Measurements from ENCODE around the gene ZNF827. TPM values are rescaled to one million over a fixed set of nuclear protein-coding genes. Genes with fewer than 3 reads are reported as not detected.

ZNF827 gene
- total and polyA plus RNA-seq, 2 experiments from 2014 or later = 20.3 to 33.1 TPM

DNA sequence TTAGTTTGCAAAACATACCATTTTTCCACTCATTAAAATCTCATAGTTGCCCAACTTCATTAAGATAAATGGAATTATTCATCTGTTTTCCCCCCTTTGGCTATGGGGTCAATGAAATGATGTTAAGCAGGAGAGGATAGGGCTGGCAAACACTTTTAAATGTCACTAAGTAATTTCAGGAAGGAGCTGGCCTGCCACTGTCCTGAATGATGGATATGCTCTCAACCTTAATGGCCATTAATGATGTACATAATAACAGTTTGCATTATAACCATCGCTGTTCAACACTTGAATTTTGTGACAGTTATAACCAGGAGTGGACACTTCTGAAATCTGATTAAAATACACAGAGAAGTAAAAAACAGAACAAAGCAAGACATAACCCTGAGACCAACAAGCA lies 181.4 kb downstream of the ZNF827 start:
- Histone ChIP-seq H2AFZ (no peak overlapping the region), H3K4me2 (no peak overlapping the region), H4K20me1 (replicated peaks; ENCODE audit: insufficient read depth) (no peaks in the 10 kb centered on the region), H3K4me3 (no peak overlapping the region), H3K4me1 (ENCODE audit: insufficient read depth) (no peaks in the 10 kb centered on the region), H3F3A (replicated peaks; ENCODE audit: low read depth) (0 out of 2 replicates have a peak, but pooled peaks cover 4% of the 10 kb centered on the region), H3K79me2 (replicated peaks; ENCODE audit: insufficient read depth) (no peaks in the 10 kb centered on the region), H3K27me3 (ENCODE audit: insufficient read depth) (no peaks in the 10 kb centered on the region), H3K36me3 (ENCODE audit: insufficient read depth) (peaks cover 9% of the 10 kb centered on the region; the same call in 1 of the 2 replicates), H3K27ac (ENCODE audit: low read depth) (no peak overlapping the region), H3K9me2 (ENCODE audit: insufficient read depth) (no peaks in the 10 kb centered on the region)
- TF ChIP-seq, protein P1, sequence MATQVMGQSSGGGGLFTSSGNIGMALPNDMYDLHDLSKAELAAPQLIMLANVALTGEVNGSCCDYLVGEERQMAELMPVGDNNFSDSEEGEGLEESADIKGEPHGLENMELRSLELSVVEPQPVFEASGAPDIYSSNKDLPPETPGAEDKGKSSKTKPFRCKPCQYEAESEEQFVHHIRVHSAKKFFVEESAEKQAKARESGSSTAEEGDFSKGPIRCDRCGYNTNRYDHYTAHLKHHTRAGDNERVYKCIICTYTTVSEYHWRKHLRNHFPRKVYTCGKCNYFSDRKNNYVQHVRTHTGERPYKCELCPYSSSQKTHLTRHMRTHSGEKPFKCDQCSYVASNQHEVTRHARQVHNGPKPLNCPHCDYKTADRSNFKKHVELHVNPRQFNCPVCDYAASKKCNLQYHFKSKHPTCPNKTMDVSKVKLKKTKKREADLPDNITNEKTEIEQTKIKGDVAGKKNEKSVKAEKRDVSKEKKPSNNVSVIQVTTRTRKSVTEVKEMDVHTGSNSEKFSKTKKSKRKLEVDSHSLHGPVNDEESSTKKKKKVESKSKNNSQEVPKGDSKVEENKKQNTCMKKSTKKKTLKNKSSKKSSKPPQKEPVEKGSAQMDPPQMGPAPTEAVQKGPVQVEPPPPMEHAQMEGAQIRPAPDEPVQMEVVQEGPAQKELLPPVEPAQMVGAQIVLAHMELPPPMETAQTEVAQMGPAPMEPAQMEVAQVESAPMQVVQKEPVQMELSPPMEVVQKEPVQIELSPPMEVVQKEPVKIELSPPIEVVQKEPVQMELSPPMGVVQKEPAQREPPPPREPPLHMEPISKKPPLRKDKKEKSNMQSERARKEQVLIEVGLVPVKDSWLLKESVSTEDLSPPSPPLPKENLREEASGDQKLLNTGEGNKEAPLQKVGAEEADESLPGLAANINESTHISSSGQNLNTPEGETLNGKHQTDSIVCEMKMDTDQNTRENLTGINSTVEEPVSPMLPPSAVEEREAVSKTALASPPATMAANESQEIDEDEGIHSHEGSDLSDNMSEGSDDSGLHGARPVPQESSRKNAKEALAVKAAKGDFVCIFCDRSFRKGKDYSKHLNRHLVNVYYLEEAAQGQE (IDR thresholded peaks at IDR 0.05; ENCODE audit: unreplicated experiment) = no peak
- no peaks in the 10 kb centered on the region for H3K9me3 Mint-ChIP-seq
- DNase-seq (ENCODE audit: low spot score) = no peak
- peaks cover 2% of the 10 kb centered on the region for H3K27me3 Mint-ChIP-seq (ENCODE audit: insufficient read depth, low read depth, poor library complexity)
- H3K4me3 Mint-ChIP-seq = no peak overlapping the region
- H3K27ac Mint-ChIP-seq = no peak overlapping the region
- peaks cover 27% of the 10 kb centered on the region for H3K36me3 Mint-ChIP-seq (ENCODE audit: low read depth)
- ATAC-seq = no peak
- H3K4me1 Mint-ChIP-seq = no peaks in the 10 kb centered on the region

DNA sequence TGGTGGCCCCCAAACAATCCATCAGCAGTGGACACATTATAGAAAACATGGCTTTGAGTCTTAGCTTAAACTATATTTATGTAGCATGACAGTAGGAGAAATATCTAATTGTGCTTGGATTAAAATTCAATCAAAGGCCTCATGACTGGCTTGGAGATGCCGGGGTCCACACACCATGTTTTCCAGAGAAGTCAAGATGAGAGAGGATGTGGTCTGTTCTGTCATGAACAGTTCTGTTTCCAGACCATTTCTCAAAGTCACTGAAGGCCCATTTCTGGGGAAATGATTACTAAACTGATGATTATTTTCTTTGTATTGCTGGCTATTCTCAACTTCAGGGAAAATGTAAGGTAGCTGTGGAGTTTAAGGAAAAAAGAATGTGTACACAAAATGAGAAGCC lies 182.4 kb downstream of the ZNF827 start:
- H3K27me3 Mint-ChIP-seq (ENCODE audit: insufficient read depth, low read depth, poor library complexity) = peaks cover under 1% of the 10 kb centered on the region
- no peak overlapping the region for H2AFZ ChIP-seq
- no peak for TF ChIP-seq ZNF331 (CRISPR knock-in tag; IDR thresholded peaks at IDR 0.05; ENCODE audit: low read depth)
- no peak for TF ChIP-seq CREB1 (CRISPR knock-in tag; IDR thresholded peaks at IDR 0.05; ENCODE audit: low read depth)
- no peaks in the 10 kb centered on the region for H3K27me3 ChIP-seq (ENCODE audit: insufficient read depth)
- H3K36me3 Mint-ChIP-seq (ENCODE audit: low read depth) = peaks cover 22% of the 10 kb centered on the region
- no peaks in the 10 kb centered on the region for H3K4me1 Mint-ChIP-seq
- peaks cover 9% of the 10 kb centered on the region; the same call in 1 of the 2 replicates for H3K36me3 ChIP-seq (ENCODE audit: insufficient read depth)
- H3K79me2 ChIP-seq (replicated peaks; ENCODE audit: insufficient read depth) = no peaks in the 10 kb centered on the region
- H3K9me3 Mint-ChIP-seq = no peaks in the 10 kb centered on the region
- H3K4me3 ChIP-seq = no peak overlapping the region
- H4K20me1 ChIP-seq (replicated peaks; ENCODE audit: insufficient read depth) = no peaks in the 10 kb centered on the region
- H3K4me2 ChIP-seq = no peak overlapping the region
- H3K27ac Mint-ChIP-seq = no peak overlapping the region
- 0 out of 2 replicates have a peak, but pooled peaks cover 4% of the 10 kb centered on the region for H3F3A ChIP-seq (replicated peaks; ENCODE audit: low read depth)
- DNase-seq (ENCODE audit: low spot score) = no peak
- H3K27ac ChIP-seq (ENCODE audit: low read depth) = 0 out of 2 replicates have a peak overlapping the region, but pooled peaks have one; percentile 34
- no peaks in the 10 kb centered on the region for H3K9me2 ChIP-seq (ENCODE audit: insufficient read depth)
- no peak for ATAC-seq
- H3K4me3 Mint-ChIP-seq = no peak overlapping the region
- no peaks in the 10 kb centered on the region for H3K4me1 ChIP-seq (ENCODE audit: insufficient read depth)

DNA sequence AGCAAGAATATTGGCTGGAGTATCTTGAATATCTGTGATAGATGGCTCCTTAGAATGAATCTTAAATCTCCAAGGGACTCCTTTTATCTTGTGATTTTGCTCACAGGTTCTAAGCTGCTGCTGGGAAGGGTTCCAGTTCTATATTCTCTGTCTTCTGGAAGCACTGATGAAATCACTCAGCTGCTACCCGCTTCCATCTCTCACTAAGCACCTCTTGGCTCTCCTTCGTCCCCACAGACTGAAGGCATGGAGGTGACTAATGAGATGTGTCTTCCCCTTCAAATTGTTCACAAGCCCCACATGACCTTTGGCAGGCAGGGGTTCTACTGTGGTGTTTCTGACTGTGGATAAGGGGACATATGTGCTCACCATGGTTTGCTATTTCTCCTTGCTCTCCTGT lies 182.8 kb downstream of the ZNF827 start:
- Mint-ChIP-seq H3K9me3 (no peaks in the 10 kb centered on the region), H3K27me3 (ENCODE audit: insufficient read depth, low read depth, poor library complexity) (no peaks in the 10 kb centered on the region), H3K36me3 (ENCODE audit: low read depth) (peaks cover 19% of the 10 kb centered on the region), H3K27ac (no peak overlapping the region), H3K4me1 (no peaks in the 10 kb centered on the region), H3K4me3 (no peak overlapping the region)
- Histone ChIP-seq H3F3A (replicated peaks; ENCODE audit: low read depth) (0 out of 2 replicates have a peak, but pooled peaks cover 4% of the 10 kb centered on the region), H3K79me2 (replicated peaks; ENCODE audit: insufficient read depth) (no peaks in the 10 kb centered on the region), H3K36me3 (ENCODE audit: insufficient read depth) (peaks cover 9% of the 10 kb centered on the region; the same call in 1 of the 2 replicates), H3K4me3 (no peak overlapping the region), H2AFZ (no peak overlapping the region), H3K9me2 (ENCODE audit: insufficient read depth) (no peaks in the 10 kb centered on the region), H3K4me1 (ENCODE audit: insufficient read depth) (no peaks in the 10 kb centered on the region), H3K27me3 (ENCODE audit: insufficient read depth) (no peaks in the 10 kb centered on the region), H3K27ac (ENCODE audit: low read depth) (0 out of 2 replicates have a peak overlapping the region, but pooled peaks have one; percentile 34), H4K20me1 (replicated peaks; ENCODE audit: insufficient read depth) (no peaks in the 10 kb centered on the region), H3K4me2 (no peak overlapping the region)
- ATAC-seq = no peak
- DNase-seq (ENCODE audit: low spot score) = no peak
- TF ChIP-seq, protein P1 (IDR thresholded peaks at IDR 0.05; ENCODE audit: unreplicated experiment) = no peak
- TF ChIP-seq, protein P2, sequence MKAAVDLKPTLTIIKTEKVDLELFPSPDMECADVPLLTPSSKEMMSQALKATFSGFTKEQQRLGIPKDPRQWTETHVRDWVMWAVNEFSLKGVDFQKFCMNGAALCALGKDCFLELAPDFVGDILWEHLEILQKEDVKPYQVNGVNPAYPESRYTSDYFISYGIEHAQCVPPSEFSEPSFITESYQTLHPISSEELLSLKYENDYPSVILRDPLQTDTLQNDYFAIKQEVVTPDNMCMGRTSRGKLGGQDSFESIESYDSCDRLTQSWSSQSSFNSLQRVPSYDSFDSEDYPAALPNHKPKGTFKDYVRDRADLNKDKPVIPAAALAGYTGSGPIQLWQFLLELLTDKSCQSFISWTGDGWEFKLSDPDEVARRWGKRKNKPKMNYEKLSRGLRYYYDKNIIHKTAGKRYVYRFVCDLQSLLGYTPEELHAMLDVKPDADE (IDR thresholded peaks at IDR 0.05) = no peak
- TF ChIP-seq POLR2AphosphoS5 (IDR thresholded peaks at IDR 0.05; ENCODE audit: low read depth) (no peak), STAT1 (IDR thresholded peaks at IDR 0.05; ENCODE audit: unreplicated experiment) (no peak)
- TF ChIP-seq, protein P3, sequence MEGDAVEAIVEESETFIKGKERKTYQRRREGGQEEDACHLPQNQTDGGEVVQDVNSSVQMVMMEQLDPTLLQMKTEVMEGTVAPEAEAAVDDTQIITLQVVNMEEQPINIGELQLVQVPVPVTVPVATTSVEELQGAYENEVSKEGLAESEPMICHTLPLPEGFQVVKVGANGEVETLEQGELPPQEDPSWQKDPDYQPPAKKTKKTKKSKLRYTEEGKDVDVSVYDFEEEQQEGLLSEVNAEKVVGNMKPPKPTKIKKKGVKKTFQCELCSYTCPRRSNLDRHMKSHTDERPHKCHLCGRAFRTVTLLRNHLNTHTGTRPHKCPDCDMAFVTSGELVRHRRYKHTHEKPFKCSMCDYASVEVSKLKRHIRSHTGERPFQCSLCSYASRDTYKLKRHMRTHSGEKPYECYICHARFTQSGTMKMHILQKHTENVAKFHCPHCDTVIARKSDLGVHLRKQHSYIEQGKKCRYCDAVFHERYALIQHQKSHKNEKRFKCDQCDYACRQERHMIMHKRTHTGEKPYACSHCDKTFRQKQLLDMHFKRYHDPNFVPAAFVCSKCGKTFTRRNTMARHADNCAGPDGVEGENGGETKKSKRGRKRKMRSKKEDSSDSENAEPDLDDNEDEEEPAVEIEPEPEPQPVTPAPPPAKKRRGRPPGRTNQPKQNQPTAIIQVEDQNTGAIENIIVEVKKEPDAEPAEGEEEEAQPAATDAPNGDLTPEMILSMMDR (conservative IDR thresholded peaks at IDR 0.05; ENCODE audit: low read depth in 2 of 2) = no peak

Measured in GM23338 (cell line).